ENCODE data around the gene IGFBP7.
A peak's percentile ranks its signal among the peaks of the same experiment; 100 is the strongest.

The IGFBP7 gene

DNA sequence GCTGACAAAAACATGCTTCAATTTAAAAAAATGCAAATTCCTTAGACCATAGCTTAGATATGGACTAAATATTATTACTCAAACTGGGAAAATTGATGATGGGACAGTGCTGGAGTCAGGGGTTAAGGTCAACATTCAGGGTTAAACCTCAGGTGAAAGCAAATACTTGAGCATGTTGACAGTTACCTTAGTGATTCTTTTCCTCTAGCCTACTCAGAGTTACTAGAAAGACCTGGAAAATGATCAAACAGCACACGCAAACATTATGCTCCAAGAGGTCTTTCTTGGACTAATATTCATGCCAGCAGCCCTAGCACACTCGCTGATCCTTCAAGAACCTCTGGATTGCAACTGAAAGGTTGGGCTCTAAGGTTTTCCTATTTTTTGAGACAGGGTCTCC lies 10.8 kb downstream of the IGFBP7 start:
- no peak for DNase-seq (ENCODE audit: low read depth)
- H3K4me3 ChIP-seq (ENCODE audit: low read length) = no peak overlapping the region
- TF ChIP-seq CTCF (IDR thresholded peaks at IDR 0.05; ENCODE audit: insufficient read depth, low read depth, low read length, missing control alignments) = no peak

GRCh38 chr4:57098941-57099340 lies 11.2 kb downstream of the IGFBP7 start:
- no peak overlapping the region for H3K4me3 ChIP-seq (ENCODE audit: low read length)
- no peak for DNase-seq (ENCODE audit: low read depth)
- no peak for TF ChIP-seq CTCF (IDR thresholded peaks at IDR 0.05; ENCODE audit: insufficient read depth, low read depth, low read length, missing control alignments)

DNA sequence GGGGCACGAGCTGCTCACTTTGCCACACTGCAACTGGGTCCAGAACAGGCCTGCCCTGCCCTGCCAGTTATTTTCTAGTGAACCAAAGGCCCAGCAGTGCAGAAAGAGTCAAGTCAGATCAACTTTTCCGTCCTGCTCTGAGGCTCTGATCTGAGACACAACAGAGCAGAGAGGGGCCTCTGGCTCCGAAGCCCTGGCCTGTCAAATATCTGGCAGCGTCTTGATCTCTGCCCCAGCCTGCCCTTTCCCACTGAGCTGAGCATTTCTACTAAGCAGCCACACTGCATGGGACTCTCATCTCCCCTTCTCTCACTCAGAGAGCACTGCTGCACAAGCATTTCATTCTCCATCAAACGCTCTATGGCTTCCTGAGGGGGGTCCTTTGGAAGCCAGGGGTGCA lies 11.8 kb downstream of the IGFBP7 start:
- no peak for DNase-seq (ENCODE audit: low read depth)
- no peak overlapping the region for H3K4me3 ChIP-seq (ENCODE audit: low read length)
- no peak for TF ChIP-seq CTCF (IDR thresholded peaks at IDR 0.05; ENCODE audit: insufficient read depth, low read depth, low read length, missing control alignments)

GRCh38 chr4:57097711-57098110 lies 12.5 kb downstream of the IGFBP7 start:
- H3K4me3 ChIP-seq (ENCODE audit: low read length) = no peak overlapping the region
- TF ChIP-seq CTCF (IDR thresholded peaks at IDR 0.05; ENCODE audit: insufficient read depth, low read depth, low read length, missing control alignments) = no peak
- no peak for DNase-seq (ENCODE audit: low read depth)

- H3K4me3 ChIP-seq (ENCODE audit: low read length) = no peak overlapping the region
- TF ChIP-seq CTCF (IDR thresholded peaks at IDR 0.05; ENCODE audit: insufficient read depth, low read depth, low read length, missing control alignments) = no peak
- DNase-seq (ENCODE audit: low read depth) = no peak
These were observed 14.2 kb downstream of the IGFBP7 start for GRCh38 chr4:57095956-57096355.

DNA sequence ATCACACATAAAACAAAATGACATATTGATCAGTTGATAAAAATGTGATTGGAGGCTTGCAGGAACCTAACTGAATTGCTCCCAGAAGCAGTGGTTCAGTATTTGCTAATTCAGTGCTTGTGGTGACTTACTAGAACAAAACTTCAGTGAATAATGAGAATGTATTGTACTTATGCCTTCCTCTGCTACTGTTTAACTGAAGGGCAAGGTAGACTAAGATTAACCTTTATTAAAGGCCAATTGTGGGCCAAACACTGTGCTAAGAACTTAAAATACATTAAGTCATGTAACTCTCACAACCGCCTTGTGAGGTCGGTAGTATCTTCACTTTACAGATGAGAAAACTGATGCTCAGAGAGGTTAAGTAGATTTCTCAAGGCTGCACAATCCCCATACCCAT lies 14.9 kb downstream of the IGFBP7 start:
- no peak for DNase-seq (ENCODE audit: low read depth)
- no peak overlapping the region for H3K4me3 ChIP-seq (ENCODE audit: low read length)
- no peak for TF ChIP-seq CTCF (IDR thresholded peaks at IDR 0.05; ENCODE audit: insufficient read depth, low read depth, low read length, missing control alignments)

GRCh38 chr4:57094832-57095223 lies 15.4 kb downstream of the IGFBP7 start:
- no peak overlapping the region for H3K4me3 ChIP-seq (ENCODE audit: low read length)
- TF ChIP-seq CTCF (IDR thresholded peaks at IDR 0.05; ENCODE audit: insufficient read depth, low read depth, low read length, missing control alignments) = no peak
- DNase-seq (ENCODE audit: low read depth) = peak; percentile 52
